MM.1S (cell line): Measurements from ENCODE around the gene PGF.

Experiments
- DNase-seq: peaks from one replicate; pipeline ENCODE4 v3.0.0-alpha.2; 2015
- H2AFZ ChIP-seq: fragments of 300-600 bp; sonication (generic); 2 replicates; pipeline ENCODE4 v1.6.0; 2016; ENCODE audit warnings: antibody characterized with exemption, low read length
- H3F3A ChIP-seq: fragments of 300-600 bp; sonication (generic); 2 replicates; pipeline ENCODE4 v1.6.1; 2016; ENCODE audit warnings: mild to moderate bottlenecking, antibody characterized with exemption, low read length, moderate library complexity, mixed read lengths; ENCODE audit not compliant: insufficient read depth
- H3K27ac ChIP-seq: fragments of 300-600 bp; sonication (generic); 2 replicates; pipeline ENCODE4 v1.5.1; 2016; ENCODE audit warnings: mild to moderate bottlenecking, low read length
- H3K27me3 ChIP-seq: fragments of 300-600 bp; sonication (generic); replicated peaks from 2 replicates; pipeline ENCODE4 v1.6.0; 2016; ENCODE audit warnings: low read length; ENCODE audit not compliant: insufficient read depth
- H3K36me3 ChIP-seq: fragments of 300-600 bp; sonication (generic); replicated peaks from 2 replicates; pipeline ENCODE4 v1.6.1; 2016; ENCODE audit warnings: mild to moderate bottlenecking, low read length, mixed read lengths; ENCODE audit not compliant: insufficient read depth
- H3K4me1 ChIP-seq: fragments of 300-600 bp; sonication (generic); 2 replicates; pipeline ENCODE4 v1.6.1; 2016; ENCODE audit warnings: low read length, mixed read lengths
- H3K4me2 ChIP-seq: fragments of 300-600 bp; sonication (generic); 2 replicates; pipeline ENCODE4 v1.6.0; 2016; ENCODE audit warnings: low read depth, low read length
- H3K4me3 ChIP-seq: fragments of 300-600 bp; sonication (generic); 2 replicates; pipeline ENCODE4 v1.5.1; 2016; ENCODE audit warnings: low read length, mixed read lengths
- H3K79me2 ChIP-seq: fragments of 300-600 bp; sonication (generic); 2 replicates; pipeline ENCODE4 v1.6.1; 2016; ENCODE audit warnings: mixed run types, low read length, mixed read lengths
- H3K9ac ChIP-seq: fragments of 300-600 bp; sonication (generic); 2 replicates; pipeline ENCODE4 v1.6.1; 2016; ENCODE audit warnings: low read length, mixed read lengths
- H3K9me2 ChIP-seq: fragments of 300-600 bp; sonication (generic); replicated peaks from 2 replicates; pipeline ENCODE4 v1.6.1; 2016; ENCODE audit warnings: mild to moderate bottlenecking, low read length, mixed read lengths; ENCODE audit not compliant: insufficient read depth
- H3K9me3 ChIP-seq: fragments of 300-600 bp; sonication (generic); replicated peaks from 2 replicates; pipeline ENCODE4 v1.6.1; 2016; ENCODE audit warnings: mild to moderate bottlenecking, low read length, mixed read lengths; ENCODE audit not compliant: insufficient read depth
- H4K20me1 ChIP-seq: fragments of 300-600 bp; sonication (generic); 2 replicates; pipeline ENCODE4 v1.6.1; 2016; ENCODE audit warnings: mild to moderate bottlenecking, low read length, moderate library complexity, mixed read lengths; ENCODE audit not compliant: insufficient read depth
- EZH2 ChIP-seq: fragments of 300-600 bp; sonication (generic); optimal IDR thresholded peaks from 2 replicates; pipeline ENCODE3; 2017; ENCODE audit warnings: low read depth, mild to moderate bottlenecking, antibody characterized with exemption, low read length, mixed read lengths
- EZH2phosphoT487 ChIP-seq: fragments of 300-600 bp; sonication (generic); IDR thresholded peaks from 2 replicates; pipeline ENCODE4 v1.6.1; 2018; ENCODE audit warnings: antibody characterized with exemption, low read length
- TF ChIP-seq, protein P1 (sequence below): fragments of 300-600 bp; sonication (generic); IDR thresholded peaks from 2 replicates; pipeline ENCODE4 v1.5.1; 2016; ENCODE audit warnings: antibody characterized with exemption, low read length, mixed read lengths

The PGF gene

DNA sequence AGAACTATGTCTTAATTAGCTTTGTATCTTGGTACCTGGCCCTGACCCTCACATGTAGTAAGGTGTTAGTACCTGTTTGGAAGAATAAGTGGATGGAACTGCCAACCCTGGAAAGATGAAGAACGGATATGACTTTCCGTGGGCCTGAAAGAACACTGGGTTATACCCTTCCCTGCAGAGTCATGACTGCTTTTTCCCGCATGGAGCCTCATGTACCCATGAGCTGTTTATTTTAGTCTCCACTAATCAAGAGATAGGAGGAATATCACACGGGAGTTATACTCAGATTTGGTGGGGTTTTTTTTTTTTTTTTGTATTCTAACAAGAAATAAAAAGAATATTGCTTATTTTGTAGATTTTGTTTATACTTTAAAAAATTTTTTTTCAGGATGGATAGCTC is 57.8 kb downstream of the PGF start:
- no peak overlapping the region for H3K4me3 ChIP-seq
- H3K9ac ChIP-seq: no peak overlapping the region
- peaks cover 20% of the 10 kb centered on the region for H3K4me1 ChIP-seq
- no peak overlapping the region for H3K4me2 ChIP-seq
- peaks cover 16% of the 10 kb centered on the region for H3F3A ChIP-seq
- H3K9me2 ChIP-seq: no peaks in the 10 kb centered on the region
- 0 out of 2 replicates have a peak, but pooled peaks cover 3% of the 10 kb centered on the region for H4K20me1 ChIP-seq
- no peak overlapping the region for H3K27ac ChIP-seq
- no peak for DNase-seq
- H3K9me3 ChIP-seq: no peaks in the 10 kb centered on the region
- TF ChIP-seq EZH2phosphoT487: no peak
- H3K36me3 ChIP-seq: 0 out of 2 replicates have a peak, but pooled peaks cover 3% of the 10 kb centered on the region
- H3K79me2 ChIP-seq: peaks cover 13% of the 10 kb centered on the region
- no peak overlapping the region for H2AFZ ChIP-seq
- no peaks in the 10 kb centered on the region for H3K27me3 ChIP-seq

DNA sequence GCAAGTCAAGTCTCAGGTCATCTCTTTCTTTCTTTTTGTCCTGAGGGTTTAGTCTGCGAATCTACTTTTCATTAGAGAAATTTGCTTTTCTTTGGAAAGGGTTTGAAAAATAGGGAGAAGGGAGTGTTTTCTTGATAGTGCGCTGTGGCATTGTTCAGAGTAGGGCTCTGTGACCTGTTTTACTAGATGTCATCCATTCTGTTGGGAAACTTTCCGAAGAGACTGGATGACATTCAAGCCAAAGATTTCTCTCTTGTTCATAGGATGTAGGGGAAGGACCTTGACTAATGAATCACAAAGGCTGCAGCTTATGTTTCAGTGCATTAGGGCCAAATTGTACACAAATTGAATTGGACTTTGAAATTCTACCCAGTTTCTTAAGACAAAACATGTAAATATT is 59.0 kb downstream of the PGF start:
- Histone ChIP-seq H3K79me2 (peaks cover 13% of the 10 kb centered on the region), H3K4me3 (no peak overlapping the region), H3K27ac (no peak overlapping the region), H2AFZ (no peak overlapping the region), H3K9ac (no peak overlapping the region), H4K20me1 (0 out of 2 replicates have a peak, but pooled peaks cover 3% of the 10 kb centered on the region), H3K36me3 (0 out of 2 replicates have a peak, but pooled peaks cover 3% of the 10 kb centered on the region), H3K4me2 (no peak overlapping the region), H3K4me1 (peaks cover 33% of the 10 kb centered on the region), H3F3A (peaks cover 26% of the 10 kb centered on the region), H3K9me3 (no peaks in the 10 kb centered on the region), H3K27me3 (no peaks in the 10 kb centered on the region), H3K9me2 (no peaks in the 10 kb centered on the region)
- TF ChIP-seq EZH2: no peak
- TF ChIP-seq EZH2phosphoT487: no peak
- TF ChIP-seq, protein P1, sequence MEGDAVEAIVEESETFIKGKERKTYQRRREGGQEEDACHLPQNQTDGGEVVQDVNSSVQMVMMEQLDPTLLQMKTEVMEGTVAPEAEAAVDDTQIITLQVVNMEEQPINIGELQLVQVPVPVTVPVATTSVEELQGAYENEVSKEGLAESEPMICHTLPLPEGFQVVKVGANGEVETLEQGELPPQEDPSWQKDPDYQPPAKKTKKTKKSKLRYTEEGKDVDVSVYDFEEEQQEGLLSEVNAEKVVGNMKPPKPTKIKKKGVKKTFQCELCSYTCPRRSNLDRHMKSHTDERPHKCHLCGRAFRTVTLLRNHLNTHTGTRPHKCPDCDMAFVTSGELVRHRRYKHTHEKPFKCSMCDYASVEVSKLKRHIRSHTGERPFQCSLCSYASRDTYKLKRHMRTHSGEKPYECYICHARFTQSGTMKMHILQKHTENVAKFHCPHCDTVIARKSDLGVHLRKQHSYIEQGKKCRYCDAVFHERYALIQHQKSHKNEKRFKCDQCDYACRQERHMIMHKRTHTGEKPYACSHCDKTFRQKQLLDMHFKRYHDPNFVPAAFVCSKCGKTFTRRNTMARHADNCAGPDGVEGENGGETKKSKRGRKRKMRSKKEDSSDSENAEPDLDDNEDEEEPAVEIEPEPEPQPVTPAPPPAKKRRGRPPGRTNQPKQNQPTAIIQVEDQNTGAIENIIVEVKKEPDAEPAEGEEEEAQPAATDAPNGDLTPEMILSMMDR: no peak
- no peak for DNase-seq

DNA sequence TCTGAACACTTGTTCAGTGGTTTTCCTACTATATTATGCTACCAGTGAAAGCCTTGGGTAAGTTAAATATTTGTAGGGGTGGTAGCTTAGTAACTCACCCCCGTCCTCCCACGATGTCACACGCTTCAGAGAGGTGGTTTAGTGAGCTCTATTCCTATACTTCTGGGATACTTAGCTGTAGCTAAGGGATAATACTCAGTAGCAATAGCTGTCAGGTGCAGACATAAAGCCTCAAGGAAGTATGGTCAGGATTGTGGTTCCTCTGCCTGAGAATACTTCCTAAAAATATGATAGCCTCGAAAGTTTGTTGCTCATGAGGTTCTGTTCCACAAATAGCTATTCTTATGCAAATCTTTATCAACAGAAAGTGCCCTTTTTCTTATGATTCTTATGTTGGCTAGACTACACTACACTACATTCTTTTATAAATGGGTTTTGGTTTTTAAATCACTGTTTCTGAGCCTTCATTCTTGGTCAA is 61.7 kb downstream of the PGF start:
- Histone ChIP-seq H3K36me3 (0 out of 2 replicates have a peak, but pooled peaks cover 3% of the 10 kb centered on the region), H3K9me3 (no peaks in the 10 kb centered on the region), H3K9ac (no peak overlapping the region), H4K20me1 (0 out of 2 replicates have a peak, but pooled peaks cover 3% of the 10 kb centered on the region), H3K9me2 (no peaks in the 10 kb centered on the region), H3F3A (peaks cover 27% of the 10 kb centered on the region), H3K27ac (peak overlapping the region; percentile 67; the same call in 1 of the 2 replicates), H2AFZ (no peak overlapping the region), H3K4me1 (peaks cover 33% of the 10 kb centered on the region), H3K79me2 (peaks cover 13% of the 10 kb centered on the region), H3K27me3 (no peaks in the 10 kb centered on the region), H3K4me2 (peak overlapping the region; percentile 60), H3K4me3 (no peak overlapping the region)
- peak; percentile 15 for DNase-seq
- TF ChIP-seq EZH2 (no peak), EZH2phosphoT487 (no peak)
- TF ChIP-seq, protein P1: no peak

DNA sequence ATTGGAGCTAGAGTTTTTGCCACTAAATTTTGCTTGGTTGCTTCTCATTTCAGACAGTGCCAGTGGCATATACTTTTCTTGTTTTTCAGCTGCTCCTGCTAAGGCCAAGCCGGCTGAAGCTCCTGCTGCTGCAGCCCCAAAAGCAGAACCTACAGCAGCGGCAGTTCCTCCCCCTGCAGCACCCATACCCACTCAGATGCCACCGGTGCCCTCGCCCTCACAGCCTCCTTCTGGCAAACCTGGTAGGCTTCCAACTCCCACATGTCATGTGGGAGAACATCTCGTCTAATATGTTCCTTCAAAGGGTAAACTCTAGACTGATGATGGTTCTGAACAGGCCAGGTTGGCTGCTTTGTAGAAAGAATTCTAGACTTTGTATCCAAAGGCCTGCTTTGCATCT is 62.7 kb downstream of the PGF start:
- Histone ChIP-seq H3K79me2 (peaks cover 17% of the 10 kb centered on the region), H4K20me1 (0 out of 2 replicates have a peak, but pooled peaks cover 3% of the 10 kb centered on the region), H3K9ac (no peak overlapping the region), H3K27ac (peak overlapping the region; percentile 67; the same call in 1 of the 2 replicates), H3K4me3 (no peak overlapping the region), H3K9me2 (no peaks in the 10 kb centered on the region), H3K4me2 (peak overlapping the region; percentile 60; the same call in 1 of the 2 replicates), H3K36me3 (0 out of 2 replicates have a peak, but pooled peaks cover 3% of the 10 kb centered on the region), H3K4me1 (peaks cover 33% of the 10 kb centered on the region), H3K27me3 (no peaks in the 10 kb centered on the region), H3K9me3 (no peaks in the 10 kb centered on the region), H2AFZ (no peak overlapping the region), H3F3A (peaks cover 27% of the 10 kb centered on the region)
- TF ChIP-seq, protein P1: no peak
- TF ChIP-seq EZH2phosphoT487 (no peak), EZH2 (no peak)
- DNase-seq: no peak
